Measurements from ENCODE around the gene COL15A1. TPM values are rescaled to one million over a fixed set of nuclear protein-coding genes. Genes with fewer than 3 reads are reported as not detected.

Gene COL15A1
- total RNA-seq, 1 experiment from 2014 or later: 0.22 TPM

DNA sequence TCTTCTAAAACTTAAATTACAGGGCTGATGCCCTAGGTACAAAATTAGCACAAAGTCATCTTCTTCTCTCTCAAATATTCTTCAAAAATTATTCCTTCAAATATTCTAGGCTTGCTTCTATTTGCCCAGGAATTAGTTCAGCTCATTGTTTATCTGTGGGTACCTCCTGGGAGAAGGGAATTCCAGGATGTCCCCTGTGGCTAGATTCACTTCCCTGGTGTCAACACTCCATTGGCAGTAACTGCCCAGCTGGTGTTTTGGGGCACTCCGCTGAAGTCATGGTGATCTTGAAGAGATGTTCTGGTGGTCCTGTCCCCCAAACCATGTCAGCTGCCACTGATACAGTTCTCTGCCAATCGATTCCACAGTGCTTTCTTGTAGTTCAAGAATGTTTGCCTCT lies 135.0 kb downstream of the COL15A1 start (continued):
- TF ChIP-seq, protein P1, sequence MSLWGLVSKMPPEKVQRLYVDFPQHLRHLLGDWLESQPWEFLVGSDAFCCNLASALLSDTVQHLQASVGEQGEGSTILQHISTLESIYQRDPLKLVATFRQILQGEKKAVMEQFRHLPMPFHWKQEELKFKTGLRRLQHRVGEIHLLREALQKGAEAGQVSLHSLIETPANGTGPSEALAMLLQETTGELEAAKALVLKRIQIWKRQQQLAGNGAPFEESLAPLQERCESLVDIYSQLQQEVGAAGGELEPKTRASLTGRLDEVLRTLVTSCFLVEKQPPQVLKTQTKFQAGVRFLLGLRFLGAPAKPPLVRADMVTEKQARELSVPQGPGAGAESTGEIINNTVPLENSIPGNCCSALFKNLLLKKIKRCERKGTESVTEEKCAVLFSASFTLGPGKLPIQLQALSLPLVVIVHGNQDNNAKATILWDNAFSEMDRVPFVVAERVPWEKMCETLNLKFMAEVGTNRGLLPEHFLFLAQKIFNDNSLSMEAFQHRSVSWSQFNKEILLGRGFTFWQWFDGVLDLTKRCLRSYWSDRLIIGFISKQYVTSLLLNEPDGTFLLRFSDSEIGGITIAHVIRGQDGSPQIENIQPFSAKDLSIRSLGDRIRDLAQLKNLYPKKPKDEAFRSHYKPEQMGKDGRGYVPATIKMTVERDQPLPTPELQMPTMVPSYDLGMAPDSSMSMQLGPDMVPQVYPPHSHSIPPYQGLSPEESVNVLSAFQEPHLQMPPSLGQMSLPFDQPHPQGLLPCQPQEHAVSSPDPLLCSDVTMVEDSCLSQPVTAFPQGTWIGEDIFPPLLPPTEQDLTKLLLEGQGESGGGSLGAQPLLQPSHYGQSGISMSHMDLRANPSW (CRISPR knock-in tag; conservative IDR thresholded peaks at IDR 0.05; ENCODE audit: low read depth): no peak
- TF ChIP-seq, protein P2, sequence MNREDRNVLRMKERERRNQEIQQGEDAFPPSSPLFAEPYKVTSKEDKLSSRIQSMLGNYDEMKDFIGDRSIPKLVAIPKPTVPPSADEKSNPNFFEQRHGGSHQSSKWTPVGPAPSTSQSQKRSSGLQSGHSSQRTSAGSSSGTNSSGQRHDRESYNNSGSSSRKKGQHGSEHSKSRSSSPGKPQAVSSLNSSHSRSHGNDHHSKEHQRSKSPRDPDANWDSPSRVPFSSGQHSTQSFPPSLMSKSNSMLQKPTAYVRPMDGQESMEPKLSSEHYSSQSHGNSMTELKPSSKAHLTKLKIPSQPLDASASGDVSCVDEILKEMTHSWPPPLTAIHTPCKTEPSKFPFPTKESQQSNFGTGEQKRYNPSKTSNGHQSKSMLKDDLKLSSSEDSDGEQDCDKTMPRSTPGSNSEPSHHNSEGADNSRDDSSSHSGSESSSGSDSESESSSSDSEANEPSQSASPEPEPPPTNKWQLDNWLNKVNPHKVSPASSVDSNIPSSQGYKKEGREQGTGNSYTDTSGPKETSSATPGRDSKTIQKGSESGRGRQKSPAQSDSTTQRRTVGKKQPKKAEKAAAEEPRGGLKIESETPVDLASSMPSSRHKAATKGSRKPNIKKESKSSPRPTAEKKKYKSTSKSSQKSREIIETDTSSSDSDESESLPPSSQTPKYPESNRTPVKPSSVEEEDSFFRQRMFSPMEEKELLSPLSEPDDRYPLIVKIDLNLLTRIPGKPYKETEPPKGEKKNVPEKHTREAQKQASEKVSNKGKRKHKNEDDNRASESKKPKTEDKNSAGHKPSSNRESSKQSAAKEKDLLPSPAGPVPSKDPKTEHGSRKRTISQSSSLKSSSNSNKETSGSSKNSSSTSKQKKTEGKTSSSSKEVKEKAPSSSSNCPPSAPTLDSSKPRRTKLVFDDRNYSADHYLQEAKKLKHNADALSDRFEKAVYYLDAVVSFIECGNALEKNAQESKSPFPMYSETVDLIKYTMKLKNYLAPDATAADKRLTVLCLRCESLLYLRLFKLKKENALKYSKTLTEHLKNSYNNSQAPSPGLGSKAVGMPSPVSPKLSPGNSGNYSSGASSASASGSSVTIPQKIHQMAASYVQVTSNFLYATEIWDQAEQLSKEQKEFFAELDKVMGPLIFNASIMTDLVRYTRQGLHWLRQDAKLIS (CRISPR knock-in tag; IDR thresholded peaks at IDR 0.05; ENCODE audit: borderline replicate concordance): no peak
- no peak for TF ChIP-seq SMAD3 (CRISPR knock-in tag; IDR thresholded peaks at IDR 0.05; ENCODE audit: borderline replicate concordance)
- TF ChIP-seq, protein P3, sequence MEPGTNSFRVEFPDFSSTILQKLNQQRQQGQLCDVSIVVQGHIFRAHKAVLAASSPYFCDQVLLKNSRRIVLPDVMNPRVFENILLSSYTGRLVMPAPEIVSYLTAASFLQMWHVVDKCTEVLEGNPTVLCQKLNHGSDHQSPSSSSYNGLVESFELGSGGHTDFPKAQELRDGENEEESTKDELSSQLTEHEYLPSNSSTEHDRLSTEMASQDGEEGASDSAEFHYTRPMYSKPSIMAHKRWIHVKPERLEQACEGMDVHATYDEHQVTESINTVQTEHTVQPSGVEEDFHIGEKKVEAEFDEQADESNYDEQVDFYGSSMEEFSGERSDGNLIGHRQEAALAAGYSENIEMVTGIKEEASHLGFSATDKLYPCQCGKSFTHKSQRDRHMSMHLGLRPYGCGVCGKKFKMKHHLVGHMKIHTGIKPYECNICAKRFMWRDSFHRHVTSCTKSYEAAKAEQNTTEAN (CRISPR knock-in tag; IDR thresholded peaks at IDR 0.05): no peak
- no peak for TF ChIP-seq SP1 (CRISPR knock-in tag; conservative IDR thresholded peaks at IDR 0.05)
- no peak for TF ChIP-seq OVOL2 (CRISPR knock-in tag; IDR thresholded peaks at IDR 0.05; ENCODE audit: borderline replicate concordance)

DNA sequence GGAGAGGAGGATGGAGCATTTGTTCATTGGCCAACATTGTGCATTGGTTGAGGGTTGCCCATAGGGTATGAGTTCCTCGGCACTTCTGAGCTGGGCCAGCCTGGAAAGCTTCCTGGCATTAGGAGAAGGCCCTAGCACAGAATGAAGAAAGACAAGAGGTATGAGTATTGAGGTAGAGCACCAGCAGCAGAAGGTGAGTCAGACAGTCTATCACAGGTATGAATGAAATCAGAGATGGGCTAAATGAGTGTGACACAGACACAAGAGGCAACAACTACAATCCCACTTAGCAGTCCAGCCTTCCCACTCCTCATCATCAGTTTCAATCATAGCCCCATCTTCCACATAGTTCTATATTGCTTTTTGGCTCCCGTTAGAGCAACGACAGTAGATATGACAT lies 135.8 kb downstream of the COL15A1 start:
- DNase-seq (ENCODE audit: low spot score) (no peak), ATAC-seq (no peak)
- Mint-ChIP-seq H3K27ac (no peak overlapping the region), H3K27me3 (ENCODE audit: low read depth) (peaks cover 2% of the 10 kb centered on the region; the same call in 1 of the 2 replicates), H3K4me3 (no peak overlapping the region), H3K9me3 (peaks cover 30% of the 10 kb centered on the region), H3K4me1 (peaks cover 11% of the 10 kb centered on the region; the same call in 1 of the 2 replicates), H3K36me3 (peaks cover 4% of the 10 kb centered on the region; the same call in 1 of the 2 replicates)
- ChIA-PET CTCF (no interaction called here), POLR2A (no interaction called here)
- no peak for TF ChIP-seq FOXK1 (CRISPR knock-in tag; IDR thresholded peaks at IDR 0.05)
- TF ChIP-seq, protein P4, sequence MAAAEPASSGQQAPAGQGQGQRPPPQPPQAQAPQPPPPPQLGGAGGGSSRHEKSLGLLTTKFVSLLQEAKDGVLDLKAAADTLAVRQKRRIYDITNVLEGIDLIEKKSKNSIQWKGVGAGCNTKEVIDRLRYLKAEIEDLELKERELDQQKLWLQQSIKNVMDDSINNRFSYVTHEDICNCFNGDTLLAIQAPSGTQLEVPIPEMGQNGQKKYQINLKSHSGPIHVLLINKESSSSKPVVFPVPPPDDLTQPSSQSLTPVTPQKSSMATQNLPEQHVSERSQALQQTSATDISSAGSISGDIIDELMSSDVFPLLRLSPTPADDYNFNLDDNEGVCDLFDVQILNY (CRISPR knock-in tag; IDR thresholded peaks at IDR 0.05): no peak
- no peak for TF ChIP-seq FOXJ3 (CRISPR knock-in tag; IDR thresholded peaks at IDR 0.05; ENCODE audit: borderline replicate concordance)
- TF ChIP-seq RELA (CRISPR knock-in tag; IDR thresholded peaks at IDR 0.05; ENCODE audit: borderline replicate concordance): no peak
- TF ChIP-seq GRHL2 (CRISPR knock-in tag; IDR thresholded peaks at IDR 0.05; ENCODE audit: insufficient replicate concordance, severe bottlenecking): no peak
- TF ChIP-seq ZNF416 (CRISPR knock-in tag; IDR thresholded peaks at IDR 0.05): no peak
- no peak for TF ChIP-seq NR2C2 (CRISPR knock-in tag; IDR thresholded peaks at IDR 0.05)
- TF ChIP-seq ZBTB21 (CRISPR knock-in tag; IDR thresholded peaks at IDR 0.05; ENCODE audit: borderline replicate concordance): no peak
- TF ChIP-seq ESRRA (CRISPR knock-in tag; IDR thresholded peaks at IDR 0.05; ENCODE audit: borderline replicate concordance): no peak
- TF ChIP-seq, protein P5, sequence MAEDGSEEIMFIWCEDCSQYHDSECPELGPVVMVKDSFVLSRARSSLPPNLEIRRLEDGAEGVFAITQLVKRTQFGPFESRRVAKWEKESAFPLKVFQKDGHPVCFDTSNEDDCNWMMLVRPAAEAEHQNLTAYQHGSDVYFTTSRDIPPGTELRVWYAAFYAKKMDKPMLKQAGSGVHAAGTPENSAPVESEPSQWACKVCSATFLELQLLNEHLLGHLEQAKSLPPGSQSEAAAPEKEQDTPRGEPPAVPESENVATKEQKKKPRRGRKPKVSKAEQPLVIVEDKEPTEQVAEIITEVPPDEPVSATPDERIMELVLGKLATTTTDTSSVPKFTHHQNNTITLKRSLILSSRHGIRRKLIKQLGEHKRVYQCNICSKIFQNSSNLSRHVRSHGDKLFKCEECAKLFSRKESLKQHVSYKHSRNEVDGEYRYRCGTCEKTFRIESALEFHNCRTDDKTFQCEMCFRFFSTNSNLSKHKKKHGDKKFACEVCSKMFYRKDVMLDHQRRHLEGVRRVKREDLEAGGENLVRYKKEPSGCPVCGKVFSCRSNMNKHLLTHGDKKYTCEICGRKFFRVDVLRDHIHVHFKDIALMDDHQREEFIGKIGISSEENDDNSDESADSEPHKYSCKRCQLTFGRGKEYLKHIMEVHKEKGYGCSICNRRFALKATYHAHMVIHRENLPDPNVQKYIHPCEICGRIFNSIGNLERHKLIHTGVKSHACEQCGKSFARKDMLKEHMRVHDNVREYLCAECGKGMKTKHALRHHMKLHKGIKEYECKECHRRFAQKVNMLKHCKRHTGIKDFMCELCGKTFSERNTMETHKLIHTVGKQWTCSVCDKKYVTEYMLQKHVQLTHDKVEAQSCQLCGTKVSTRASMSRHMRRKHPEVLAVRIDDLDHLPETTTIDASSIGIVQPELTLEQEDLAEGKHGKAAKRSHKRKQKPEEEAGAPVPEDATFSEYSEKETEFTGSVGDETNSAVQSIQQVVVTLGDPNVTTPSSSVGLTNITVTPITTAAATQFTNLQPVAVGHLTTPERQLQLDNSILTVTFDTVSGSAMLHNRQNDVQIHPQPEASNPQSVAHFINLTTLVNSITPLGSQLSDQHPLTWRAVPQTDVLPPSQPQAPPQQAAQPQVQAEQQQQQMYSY (CRISPR knock-in tag; IDR thresholded peaks at IDR 0.05): no peak
- TF ChIP-seq, protein P6, sequence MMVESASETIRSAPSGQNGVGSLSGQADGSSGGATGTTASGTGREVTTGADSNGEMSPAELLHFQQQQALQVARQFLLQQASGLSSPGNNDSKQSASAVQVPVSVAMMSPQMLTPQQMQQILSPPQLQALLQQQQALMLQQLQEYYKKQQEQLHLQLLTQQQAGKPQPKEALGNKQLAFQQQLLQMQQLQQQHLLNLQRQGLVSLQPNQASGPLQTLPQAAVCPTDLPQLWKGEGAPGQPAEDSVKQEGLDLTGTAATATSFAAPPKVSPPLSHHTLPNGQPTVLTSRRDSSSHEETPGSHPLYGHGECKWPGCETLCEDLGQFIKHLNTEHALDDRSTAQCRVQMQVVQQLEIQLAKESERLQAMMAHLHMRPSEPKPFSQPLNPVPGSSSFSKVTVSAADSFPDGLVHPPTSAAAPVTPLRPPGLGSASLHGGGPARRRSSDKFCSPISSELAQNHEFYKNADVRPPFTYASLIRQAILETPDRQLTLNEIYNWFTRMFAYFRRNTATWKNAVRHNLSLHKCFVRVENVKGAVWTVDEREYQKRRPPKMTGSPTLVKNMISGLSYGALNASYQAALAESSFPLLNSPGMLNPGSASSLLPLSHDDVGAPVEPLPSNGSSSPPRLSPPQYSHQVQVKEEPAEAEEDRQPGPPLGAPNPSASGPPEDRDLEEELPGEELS (CRISPR knock-in tag; IDR thresholded peaks at IDR 0.05): no peak
- TF ChIP-seq, protein P7, sequence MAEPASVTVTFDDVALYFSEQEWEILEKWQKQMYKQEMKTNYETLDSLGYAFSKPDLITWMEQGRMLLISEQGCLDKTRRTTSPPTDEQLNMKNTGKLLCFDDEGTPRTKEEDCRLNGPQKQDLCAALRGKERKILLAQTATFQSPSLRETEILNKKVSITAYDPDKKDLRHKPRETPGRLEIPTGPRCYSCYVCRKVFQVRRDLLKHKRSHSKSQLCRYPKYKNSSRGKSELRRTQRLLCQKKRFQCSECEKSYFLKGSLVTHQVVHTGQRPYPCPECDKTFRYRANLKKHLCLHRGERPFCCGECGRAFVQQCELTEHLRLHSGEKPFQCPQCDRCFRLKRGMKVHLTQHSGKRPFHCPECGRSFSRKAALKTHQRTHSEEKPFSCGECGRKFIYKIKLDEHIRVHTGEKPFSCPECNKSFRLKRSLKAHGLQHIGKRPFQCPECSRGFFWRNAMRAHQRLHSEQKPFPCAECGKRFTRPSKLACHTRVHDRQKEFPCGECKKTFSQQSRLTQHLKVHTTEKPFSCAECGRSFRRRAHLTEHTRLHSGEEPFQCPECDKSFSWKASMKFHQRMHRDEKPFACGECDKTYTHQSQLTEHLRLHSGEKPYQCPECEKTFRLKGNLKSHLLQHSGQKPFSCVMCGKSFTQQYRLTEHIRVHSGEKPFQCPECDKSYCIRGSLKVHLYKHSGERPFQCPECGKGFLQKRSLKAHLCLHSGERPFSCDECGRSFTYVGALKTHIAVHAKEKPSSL (CRISPR knock-in tag; conservative IDR thresholded peaks at IDR 0.05): no peak
- no peak for TF ChIP-seq CBFB (CRISPR knock-in tag; IDR thresholded peaks at IDR 0.05; ENCODE audit: low read depth)
- no peak for TF ChIP-seq PRRX2 (CRISPR knock-in tag; IDR thresholded peaks at IDR 0.05)

Data from WTC11 (cell line).